Measurements from ENCODE around the gene BMP6.

Gene BMP6

DNA sequence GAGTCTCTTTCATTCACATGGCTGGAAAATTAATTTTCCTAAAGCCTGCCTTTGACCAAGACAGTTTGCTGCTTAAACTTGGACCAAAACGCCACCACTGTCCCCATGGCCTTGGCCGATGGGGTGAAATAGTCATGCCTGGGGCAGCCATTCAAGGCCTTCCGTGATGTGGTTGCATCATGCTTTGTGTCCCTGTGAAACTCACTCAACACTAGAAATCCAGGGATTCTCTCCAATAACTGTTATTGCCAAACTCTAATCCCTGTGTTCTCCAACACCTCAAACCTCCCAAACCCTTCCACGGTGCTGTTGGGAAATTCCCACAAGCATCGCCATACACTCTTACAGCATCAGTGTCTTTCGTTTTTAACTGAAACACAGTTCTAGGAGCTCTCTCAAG lies 186.1 kb downstream of the BMP6 start:
- Histone ChIP-seq H3K36me3 (ENCODE audit: control insufficient read depth in 1 of 2, insufficient read depth in 2 of 2, low read length in 2 of 2) (no peaks in the 10 kb centered on the region), H3K27ac (ENCODE audit: low read length) (no peak overlapping the region), H3K4me1 (ENCODE audit: control insufficient read depth in 1 of 2, insufficient read depth in 2 of 2, low read length in 2 of 2) (peaks cover 6 to 12% of the 10 kb centered on the region in 2 donors), H3K27me3 (ENCODE audit: low read depth, low read length) (no peaks in the 10 kb centered on the region), H3K4me3 (ENCODE audit: low read depth in 1 of 2, low read length in 2 of 2) (no peak overlapping the region), H3K9me3 (ENCODE audit: control insufficient read depth in 1 of 2, low read length in 2 of 2) (no peaks in the 10 kb centered on the region)

DNA sequence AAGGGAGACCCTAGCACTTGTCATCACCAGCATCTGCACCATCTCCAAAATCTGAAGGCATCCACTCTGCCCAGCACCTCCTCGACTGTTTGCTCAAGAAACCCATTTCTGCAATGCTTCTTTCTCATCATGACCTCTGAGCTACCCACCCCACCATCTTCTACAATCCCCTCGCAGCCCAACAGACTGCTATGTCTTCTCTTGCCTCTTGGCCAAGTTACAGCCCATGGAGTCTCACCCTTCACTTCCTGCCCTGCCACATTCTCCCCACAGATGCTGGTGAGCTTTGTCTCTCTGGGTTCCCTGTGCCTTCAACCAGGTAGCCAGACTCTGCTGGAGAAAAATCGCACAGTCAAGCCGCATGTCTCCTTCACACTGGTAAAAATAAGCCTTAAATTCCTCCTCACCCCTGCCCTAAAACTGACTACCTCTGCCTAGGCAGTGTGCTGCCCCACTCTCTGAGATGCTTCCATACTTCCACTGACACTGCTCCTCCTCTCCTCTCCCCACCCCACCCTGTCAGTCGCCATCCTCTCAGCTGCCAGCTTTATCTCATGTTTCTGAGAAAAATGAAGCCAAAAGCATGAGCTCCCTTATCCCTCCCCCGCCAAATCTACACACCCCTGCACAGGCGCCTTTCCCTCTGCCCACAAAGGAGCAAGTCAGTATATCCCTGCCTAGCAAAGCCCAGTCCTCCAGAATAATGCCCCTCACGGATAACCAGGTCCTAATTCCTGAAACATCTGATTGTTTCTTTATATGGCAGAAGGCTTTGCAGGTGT lies 187.0 kb downstream of the BMP6 start:
- peaks cover 6 to 12% of the 10 kb centered on the region in 2 donors for H3K4me1 ChIP-seq (ENCODE audit: control insufficient read depth in 1 of 2, insufficient read depth in 2 of 2, low read length in 2 of 2)
- no peak overlapping the region for H3K4me3 ChIP-seq (ENCODE audit: low read depth in 1 of 2, low read length in 2 of 2)
- no peaks in the 10 kb centered on the region for H3K9me3 ChIP-seq (ENCODE audit: control insufficient read depth in 1 of 2, low read length in 2 of 2)
- no peaks in the 10 kb centered on the region for H3K36me3 ChIP-seq (ENCODE audit: control insufficient read depth in 1 of 2, insufficient read depth in 2 of 2, low read length in 2 of 2)
- no peak overlapping the region for H3K27ac ChIP-seq (ENCODE audit: low read length)
- no peaks in the 10 kb centered on the region for H3K27me3 ChIP-seq (ENCODE audit: low read depth, low read length)

DNA sequence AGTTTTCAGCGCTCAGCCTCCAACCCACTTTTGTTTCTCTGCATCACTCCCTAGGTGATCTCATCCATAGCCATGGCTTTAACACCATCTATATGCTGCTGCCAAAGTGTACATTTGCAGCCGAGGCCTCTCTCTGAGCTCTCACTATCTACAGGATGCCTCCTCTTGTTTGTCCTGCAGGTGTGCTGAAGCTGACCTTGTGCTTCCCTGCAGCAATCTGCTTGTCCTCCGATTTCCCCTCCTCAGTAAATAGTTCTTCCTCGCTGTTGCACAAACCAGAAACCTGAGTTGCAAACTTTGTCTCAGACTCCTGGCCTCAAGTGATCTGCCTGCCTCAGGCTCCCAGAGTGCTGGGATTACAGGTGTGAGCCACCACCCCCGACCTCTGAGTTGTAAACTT lies 188.4 kb downstream of the BMP6 start:
- H3K4me3 ChIP-seq (ENCODE audit: low read depth in 1 of 2, low read length in 2 of 2), result no peak overlapping the region
- H3K4me1 ChIP-seq (ENCODE audit: control insufficient read depth in 1 of 2, insufficient read depth in 2 of 2, low read length in 2 of 2), result peaks cover under 1 to 4% of the 10 kb centered on the region in 2 donors
- H3K36me3 ChIP-seq (ENCODE audit: control insufficient read depth in 1 of 2, insufficient read depth in 2 of 2, low read length in 2 of 2), result no peaks in the 10 kb centered on the region
- H3K27ac ChIP-seq (ENCODE audit: low read length), result no peak overlapping the region
- H3K27me3 ChIP-seq (ENCODE audit: low read depth, low read length), result no peaks in the 10 kb centered on the region
- H3K9me3 ChIP-seq (ENCODE audit: control insufficient read depth in 1 of 2, low read length in 2 of 2), result no peaks in the 10 kb centered on the region

DNA sequence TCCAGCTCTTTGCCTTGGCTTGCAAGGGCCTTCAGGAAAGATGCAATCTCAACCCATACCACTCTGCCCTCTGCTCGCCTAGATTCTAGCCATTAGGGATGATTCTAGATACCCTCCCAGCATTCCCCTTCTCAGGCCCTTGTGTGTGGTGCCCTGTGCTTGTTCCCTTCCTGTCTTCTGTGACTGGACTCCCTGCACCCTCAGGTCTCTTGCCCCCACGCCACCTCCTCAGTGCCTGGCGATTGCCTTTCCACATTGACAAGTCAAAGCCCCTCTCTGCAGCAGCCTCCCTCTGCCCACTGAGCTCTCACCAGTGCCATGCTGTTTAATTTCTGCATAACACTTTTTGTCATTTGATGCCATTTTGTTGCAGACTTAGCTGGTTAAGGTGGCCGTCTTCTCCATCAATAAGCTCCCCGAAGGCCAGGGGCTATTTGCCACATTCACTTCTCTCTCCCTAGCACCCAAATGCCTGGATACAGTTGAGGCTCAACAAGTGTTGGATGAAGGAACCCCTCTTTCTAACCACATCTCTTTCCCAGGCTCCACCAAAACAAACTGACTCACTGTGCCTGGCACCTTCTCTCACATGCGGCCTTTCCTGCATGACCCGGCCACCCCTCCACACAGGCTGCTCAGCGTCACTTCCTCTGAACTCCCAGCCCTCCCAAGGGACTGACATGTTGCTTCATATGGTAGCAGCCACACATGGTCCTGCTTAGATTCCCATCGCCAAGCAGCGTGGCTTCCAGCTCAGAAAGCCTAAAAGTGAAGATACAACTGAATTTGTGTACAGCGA lies 189.3 kb downstream of the BMP6 start:
- no peaks in the 10 kb centered on the region for H3K9me3 ChIP-seq (ENCODE audit: control insufficient read depth in 1 of 2, low read length in 2 of 2)
- no peak overlapping the region for H3K4me3 ChIP-seq (ENCODE audit: low read depth in 1 of 2, low read length in 2 of 2)
- no peaks in the 10 kb centered on the region for H3K36me3 ChIP-seq (ENCODE audit: control insufficient read depth in 1 of 2, insufficient read depth in 2 of 2, low read length in 2 of 2)
- no peaks in the 10 kb centered on the region for H3K27me3 ChIP-seq (ENCODE audit: low read depth, low read length)
- no peak overlapping the region for H3K27ac ChIP-seq (ENCODE audit: low read length)
- H3K4me1 ChIP-seq (ENCODE audit: control insufficient read depth in 1 of 2, insufficient read depth in 2 of 2, low read length in 2 of 2), result no peaks in the 10 kb centered on the region

DNA sequence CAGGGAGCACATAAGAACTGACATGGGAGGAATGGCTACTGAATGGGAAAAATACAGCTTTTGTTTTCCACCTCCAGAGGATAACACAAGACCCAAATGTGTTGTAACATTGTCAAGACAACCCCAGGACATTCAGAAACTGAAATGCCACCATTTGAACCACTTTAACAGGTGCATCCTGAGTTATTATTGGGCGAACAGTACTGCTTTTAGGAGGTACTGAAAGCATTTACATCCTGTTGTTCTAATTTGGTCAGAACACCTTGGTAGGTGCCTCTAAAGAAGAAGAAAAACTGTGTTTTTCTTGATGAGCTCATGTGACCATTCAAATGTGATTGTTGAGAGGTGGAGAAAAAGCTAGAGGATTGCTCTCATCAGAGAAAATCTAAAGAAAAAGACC lies 191.1 kb downstream of the BMP6 start:
- H3K27ac ChIP-seq (ENCODE audit: low read length), result no peak overlapping the region
- no peaks in the 10 kb centered on the region for H3K9me3 ChIP-seq (ENCODE audit: control insufficient read depth in 1 of 2, low read length in 2 of 2)
- H3K36me3 ChIP-seq (ENCODE audit: control insufficient read depth in 1 of 2, insufficient read depth in 2 of 2, low read length in 2 of 2), result no peaks in the 10 kb centered on the region
- no peak overlapping the region for H3K4me3 ChIP-seq (ENCODE audit: low read depth in 1 of 2, low read length in 2 of 2)
- no peaks in the 10 kb centered on the region for H3K27me3 ChIP-seq (ENCODE audit: low read depth, low read length)
- no peaks in the 10 kb centered on the region for H3K4me1 ChIP-seq (ENCODE audit: control insufficient read depth in 1 of 2, insufficient read depth in 2 of 2, low read length in 2 of 2)

DNA sequence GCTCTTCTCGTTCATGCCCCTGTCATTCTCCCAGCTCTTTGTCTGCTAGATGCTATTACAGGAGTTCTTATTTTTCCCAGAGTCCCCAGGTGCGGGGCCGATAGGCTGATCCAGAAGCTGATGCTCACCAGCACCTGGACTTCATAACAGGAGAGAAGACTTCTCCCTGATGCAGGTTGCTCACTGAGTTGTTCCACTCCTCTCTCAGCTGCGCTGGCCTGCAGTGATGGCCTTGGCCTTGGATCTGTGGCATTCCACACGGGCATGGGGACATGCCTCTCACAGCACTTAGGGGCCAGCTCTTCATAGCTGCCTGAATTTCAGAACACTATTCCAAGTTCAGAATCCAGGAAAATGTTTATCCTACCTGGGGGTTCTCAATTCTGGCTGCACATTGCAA lies 191.8 kb downstream of the BMP6 start:
- Histone ChIP-seq H3K27me3 (ENCODE audit: low read depth, low read length) (no peaks in the 10 kb centered on the region), H3K27ac (ENCODE audit: low read length) (no peak overlapping the region), H3K9me3 (ENCODE audit: control insufficient read depth in 1 of 2, low read length in 2 of 2) (no peaks in the 10 kb centered on the region), H3K4me3 (ENCODE audit: low read depth in 1 of 2, low read length in 2 of 2) (no peak overlapping the region), H3K4me1 (ENCODE audit: control insufficient read depth in 1 of 2, insufficient read depth in 2 of 2, low read length in 2 of 2) (no peaks in the 10 kb centered on the region), H3K36me3 (ENCODE audit: control insufficient read depth in 1 of 2, insufficient read depth in 2 of 2, low read length in 2 of 2) (no peaks in the 10 kb centered on the region)

DNA sequence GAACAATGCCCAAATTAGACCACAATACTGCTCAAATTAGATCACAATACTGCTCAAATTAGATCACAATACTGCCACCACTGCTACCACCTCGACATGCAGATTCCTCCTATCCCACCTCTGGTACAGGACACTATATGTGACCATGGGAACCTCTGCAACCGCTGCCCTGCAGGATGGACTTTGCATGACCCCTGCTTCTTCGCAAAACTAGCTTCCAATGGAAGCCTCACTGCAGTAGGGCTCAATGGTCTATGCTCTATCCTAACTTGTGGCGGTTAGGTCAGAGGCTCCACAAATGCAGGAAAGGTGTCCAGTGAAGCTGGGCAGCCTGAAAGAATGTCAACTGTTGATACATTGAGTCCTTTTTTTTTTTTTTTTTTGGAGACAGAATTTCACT lies 192.5 kb downstream of the BMP6 start:
- H3K4me1 ChIP-seq (ENCODE audit: control insufficient read depth in 1 of 2, insufficient read depth in 2 of 2, low read length in 2 of 2), result no peaks in the 10 kb centered on the region
- no peaks in the 10 kb centered on the region for H3K27me3 ChIP-seq (ENCODE audit: low read depth, low read length)
- H3K36me3 ChIP-seq (ENCODE audit: control insufficient read depth in 1 of 2, insufficient read depth in 2 of 2, low read length in 2 of 2), result no peaks in the 10 kb centered on the region
- no peaks in the 10 kb centered on the region for H3K9me3 ChIP-seq (ENCODE audit: control insufficient read depth in 1 of 2, low read length in 2 of 2)
- H3K4me3 ChIP-seq (ENCODE audit: low read depth in 1 of 2, low read length in 2 of 2), result no peak overlapping the region
- no peak overlapping the region for H3K27ac ChIP-seq (ENCODE audit: low read length)

DNA sequence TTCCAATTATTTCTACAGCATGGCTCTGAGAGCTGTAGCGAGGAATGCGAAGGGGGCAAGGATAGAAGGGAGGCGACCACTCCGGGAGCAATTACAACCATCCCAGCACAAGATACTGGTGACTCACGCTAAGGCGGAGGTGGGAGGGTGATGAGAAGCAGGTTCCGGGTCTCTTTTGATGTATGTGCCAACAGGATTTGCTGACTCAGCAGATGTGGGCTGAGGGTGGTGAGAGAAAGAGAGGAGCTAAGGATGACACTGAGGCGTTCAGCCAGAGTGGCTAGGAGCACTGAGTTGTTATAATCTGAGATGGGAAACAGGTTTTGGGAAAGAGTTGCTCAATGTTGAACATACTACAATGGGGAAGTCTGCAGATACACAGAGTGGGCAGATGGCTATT lies 194.0 kb downstream of the BMP6 start:
- no peak overlapping the region for H3K4me3 ChIP-seq (ENCODE audit: low read depth in 1 of 2, low read length in 2 of 2)
- peaks cover 0 to 7% of the 10 kb centered on the region in 2 donors for H3K9me3 ChIP-seq (ENCODE audit: control insufficient read depth in 1 of 2, low read length in 2 of 2)
- H3K4me1 ChIP-seq (ENCODE audit: control insufficient read depth in 1 of 2, insufficient read depth in 2 of 2, low read length in 2 of 2), result no peaks in the 10 kb centered on the region
- H3K27ac ChIP-seq (ENCODE audit: low read length), result no peak overlapping the region
- H3K36me3 ChIP-seq (ENCODE audit: control insufficient read depth in 1 of 2, insufficient read depth in 2 of 2, low read length in 2 of 2), result no peaks in the 10 kb centered on the region
- no peaks in the 10 kb centered on the region for H3K27me3 ChIP-seq (ENCODE audit: low read depth, low read length)

DNA sequence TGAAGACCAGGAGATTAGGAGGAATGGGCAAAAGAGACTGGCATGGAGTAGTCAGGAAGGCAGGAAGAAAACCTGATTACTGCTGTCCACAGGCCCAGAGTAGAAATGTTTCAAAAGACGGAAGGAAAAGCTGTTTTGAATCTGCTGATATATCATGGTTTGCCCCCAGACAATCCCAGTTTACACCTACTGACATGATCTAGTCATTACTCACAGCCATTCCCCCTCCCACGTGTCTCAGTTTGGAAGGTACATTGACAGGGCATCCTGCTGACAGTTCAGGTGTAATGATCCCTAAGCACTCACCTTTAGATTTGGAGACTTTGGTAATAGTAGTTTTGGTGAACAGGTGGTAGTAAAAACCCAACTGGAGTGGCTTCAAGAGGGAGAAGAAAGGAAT lies 194.5 kb downstream of the BMP6 start:
- H3K4me1 ChIP-seq (ENCODE audit: control insufficient read depth in 1 of 2, insufficient read depth in 2 of 2, low read length in 2 of 2), result no peaks in the 10 kb centered on the region
- peaks cover 0 to 8% of the 10 kb centered on the region in 2 donors for H3K9me3 ChIP-seq (ENCODE audit: control insufficient read depth in 1 of 2, low read length in 2 of 2)
- no peak overlapping the region for H3K27ac ChIP-seq (ENCODE audit: low read length)
- no peaks in the 10 kb centered on the region for H3K36me3 ChIP-seq (ENCODE audit: control insufficient read depth in 1 of 2, insufficient read depth in 2 of 2, low read length in 2 of 2)
- no peaks in the 10 kb centered on the region for H3K27me3 ChIP-seq (ENCODE audit: low read depth, low read length)
- no peak overlapping the region for H3K4me3 ChIP-seq (ENCODE audit: low read depth in 1 of 2, low read length in 2 of 2)

DNA sequence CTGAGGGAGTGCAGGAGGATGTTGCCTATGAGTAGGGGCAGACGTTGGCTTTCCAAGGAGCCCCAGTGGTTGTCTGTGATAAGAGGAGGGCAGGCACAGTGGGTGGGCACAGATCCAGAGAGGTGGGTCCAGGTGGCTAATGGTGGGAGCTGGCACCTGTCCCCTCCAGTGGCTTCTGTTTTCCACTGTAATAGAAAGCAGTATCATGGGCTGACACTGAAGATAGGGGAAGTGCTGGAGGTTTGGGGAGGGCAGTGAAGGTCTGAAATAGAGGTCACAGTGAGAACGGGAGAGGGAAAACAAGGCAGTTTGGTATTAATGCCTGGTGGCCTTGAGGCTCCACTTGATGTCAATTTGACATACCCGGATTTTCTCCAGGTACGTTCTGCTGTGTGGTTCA lies 195.1 kb downstream of the BMP6 start:
- Histone ChIP-seq H3K27ac (ENCODE audit: low read length) (no peak overlapping the region), H3K4me3 (ENCODE audit: low read depth in 1 of 2, low read length in 2 of 2) (no peak overlapping the region), H3K4me1 (ENCODE audit: control insufficient read depth in 1 of 2, insufficient read depth in 2 of 2, low read length in 2 of 2) (no peaks in the 10 kb centered on the region), H3K27me3 (ENCODE audit: low read depth, low read length) (no peaks in the 10 kb centered on the region), H3K36me3 (ENCODE audit: control insufficient read depth in 1 of 2, insufficient read depth in 2 of 2, low read length in 2 of 2) (no peaks in the 10 kb centered on the region), H3K9me3 (ENCODE audit: control insufficient read depth in 1 of 2, low read length in 2 of 2) (peaks cover 0 to 8% of the 10 kb centered on the region in 2 donors)

DNA sequence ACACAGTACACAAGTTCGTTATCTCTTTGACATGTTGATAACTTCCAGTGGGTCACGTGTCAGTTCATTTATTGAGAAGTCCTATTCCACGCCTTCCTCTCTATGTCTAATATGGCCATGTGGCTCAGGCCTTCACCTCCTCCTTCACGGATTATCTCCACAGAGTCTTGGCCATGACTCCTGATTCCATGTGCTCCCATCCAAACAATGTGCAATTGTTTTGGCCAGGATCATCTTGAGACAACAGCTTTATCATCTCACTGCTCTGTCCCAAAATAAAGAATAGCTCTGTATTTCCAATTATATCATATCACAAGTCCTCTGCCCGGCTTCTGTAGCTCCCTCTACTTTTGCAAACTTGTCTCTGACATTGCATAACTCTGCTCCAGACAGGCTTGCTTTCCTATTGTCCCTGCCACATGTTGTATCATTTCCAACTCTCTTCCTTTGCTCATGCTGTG lies 195.8 kb downstream of the BMP6 start:
- Histone ChIP-seq H3K4me3 (ENCODE audit: low read depth in 1 of 2, low read length in 2 of 2) (no peak overlapping the region), H3K27me3 (ENCODE audit: low read depth, low read length) (no peaks in the 10 kb centered on the region), H3K4me1 (ENCODE audit: control insufficient read depth in 1 of 2, insufficient read depth in 2 of 2, low read length in 2 of 2) (no peaks in the 10 kb centered on the region), H3K9me3 (ENCODE audit: control insufficient read depth in 1 of 2, low read length in 2 of 2) (peaks cover 0 to 8% of the 10 kb centered on the region in 2 donors), H3K27ac (ENCODE audit: low read length) (no peak overlapping the region), H3K36me3 (ENCODE audit: control insufficient read depth in 1 of 2, insufficient read depth in 2 of 2, low read length in 2 of 2) (no peaks in the 10 kb centered on the region)

Measured in muscle layer of duodenum (tissue), 2 donors.